NCI-H128 (cell line): ENCODE measurements around the gene CD96.

ENCODE experiments used
- DNase-seq: peaks from one replicate; lab custom pipeline; 2025; ENCODE audit not compliant: unreplicated experiment; lab: John Stamatoyannopoulos, UW

CD96 gene

DNA sequence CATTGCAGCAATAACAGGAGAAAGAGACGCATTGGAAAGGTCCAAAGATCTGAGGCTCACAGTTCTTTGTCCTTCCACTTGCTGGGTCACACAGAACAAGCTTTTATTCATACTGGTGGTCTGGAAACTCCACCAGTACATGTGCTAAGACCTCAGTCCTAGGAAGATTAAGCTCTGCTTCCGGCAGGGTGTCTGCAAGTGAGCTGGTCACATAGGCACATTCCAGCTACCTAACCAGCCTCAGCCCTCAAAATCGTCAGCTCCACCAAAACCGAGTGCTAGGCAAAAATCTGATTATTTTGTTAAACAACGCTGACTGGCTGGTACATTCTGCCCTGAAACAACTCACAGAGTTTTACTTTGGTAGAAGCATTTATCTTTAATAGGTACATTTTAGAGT lies 50.9 kb downstream of the CD96 start:
- DNase-seq: no peak

DNA sequence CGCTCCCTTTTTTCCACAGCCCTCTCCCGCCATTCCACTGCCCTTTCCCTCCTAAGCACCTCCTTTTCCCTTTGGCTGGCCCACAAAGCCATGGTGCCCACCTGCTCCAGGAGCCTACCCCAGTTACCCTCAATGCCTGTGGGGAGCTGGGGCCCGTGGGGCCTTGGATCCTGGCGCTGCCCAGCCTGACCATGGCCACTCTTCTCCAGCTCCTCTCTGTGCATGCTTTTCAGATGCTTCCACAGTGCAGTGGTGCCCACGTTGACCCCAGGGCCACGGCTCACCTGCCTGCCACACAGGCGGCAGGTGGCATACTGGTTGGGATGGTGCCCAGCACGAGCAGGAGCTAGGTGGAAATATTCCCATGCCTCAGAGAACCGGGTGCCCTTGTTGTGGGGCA lies 51.7 kb downstream of the CD96 start:
- DNase-seq: no peak

DNA sequence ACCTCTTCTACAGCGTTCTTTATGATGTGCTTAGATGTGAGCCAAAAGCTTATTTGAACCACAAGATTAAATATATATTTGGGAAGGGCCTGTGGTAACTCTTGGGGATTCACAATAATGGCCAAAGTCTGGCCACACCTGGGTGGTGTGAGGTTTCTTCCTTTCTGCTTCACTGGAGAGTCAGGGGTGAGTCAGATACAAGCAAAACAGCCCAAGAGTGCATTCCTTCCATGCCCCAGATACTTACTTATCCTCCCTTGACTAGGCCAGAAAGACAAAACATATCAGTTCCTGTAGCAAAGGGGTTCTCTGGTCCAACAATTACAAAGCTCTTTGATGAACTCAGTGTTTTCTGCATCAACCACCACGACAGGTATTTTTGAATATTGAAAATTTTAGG lies 52.2 kb downstream of the CD96 start:
- no peak for DNase-seq

GRCh38 chr3:111594781-111595180 lies 52.8 kb downstream of the CD96 start:
- no peak for DNase-seq

- DNase-seq: no peak
Measured at GRCh38 chr3:111595232-111595631, 53.2 kb downstream of the CD96 start, which contains the start of gene ZBED2. Gene ZBED2, minus strand, starts transcription at chr3:111595346. Its CDS starts 1,145 bp downstream, at chr3:111594201.

GRCh38 chr3:111596328-111596727 lies 54.3 kb downstream of the CD96 start:
- no peak for DNase-seq

- DNase-seq: no peak
Measured at GRCh38 chr3:111598139-111598538, 56.1 kb downstream of the CD96 start.

- DNase-seq: no peak
Measured at GRCh38 chr3:111598552-111598951, 56.6 kb downstream of the CD96 start.

GRCh38 chr3:111601810-111602209 lies 59.8 kb downstream of the CD96 start:
- DNase-seq: no peak

GRCh38 chr3:111603679-111604078 lies 61.7 kb downstream of the CD96 start:
- no peak for DNase-seq

- no peak for DNase-seq
Measured at GRCh38 chr3:111604119-111604518, 62.1 kb downstream of the CD96 start.

DNA sequence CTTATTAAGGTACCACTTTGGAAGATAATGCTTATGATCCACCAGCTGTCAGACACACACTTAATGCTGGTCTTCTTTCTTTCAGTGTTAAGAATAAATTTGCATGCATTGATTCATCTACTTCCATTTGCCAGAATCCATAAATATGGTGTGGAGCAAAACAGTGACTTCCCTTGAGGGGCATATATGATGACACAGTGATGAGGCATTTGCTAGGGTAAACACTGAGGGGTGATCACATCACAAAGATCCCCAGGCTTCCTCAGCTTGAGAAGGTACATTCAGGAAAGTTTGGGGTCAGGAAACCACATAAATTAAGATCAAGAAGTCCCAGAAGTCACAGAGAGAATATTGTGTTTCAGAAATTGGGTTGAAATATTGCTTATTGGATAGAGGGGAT lies 63.0 kb downstream of the CD96 start:
- no peak for DNase-seq

DNA sequence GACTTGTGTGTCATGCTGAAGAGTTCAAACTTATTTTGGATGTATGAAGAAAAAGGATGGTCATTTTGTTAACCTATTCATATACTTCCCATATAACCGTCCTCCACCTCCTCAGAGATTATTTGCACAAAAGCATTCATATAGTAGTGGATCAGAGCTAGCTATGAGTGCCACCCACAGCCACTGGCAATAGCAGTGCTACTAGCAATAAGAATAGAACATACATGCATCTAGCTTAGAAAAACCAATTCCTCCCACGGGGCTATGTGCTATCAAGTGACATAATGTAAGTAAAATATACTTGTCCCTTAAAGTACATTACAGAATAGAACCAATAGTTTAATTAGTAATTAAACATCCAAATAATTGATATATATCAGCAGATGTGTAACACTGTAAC lies 63.5 kb downstream of the CD96 start:
- DNase-seq: no peak

- no peak for DNase-seq
Measured at GRCh38 chr3:111607240-111607920, 65.4 kb downstream of the CD96 start.

DNA sequence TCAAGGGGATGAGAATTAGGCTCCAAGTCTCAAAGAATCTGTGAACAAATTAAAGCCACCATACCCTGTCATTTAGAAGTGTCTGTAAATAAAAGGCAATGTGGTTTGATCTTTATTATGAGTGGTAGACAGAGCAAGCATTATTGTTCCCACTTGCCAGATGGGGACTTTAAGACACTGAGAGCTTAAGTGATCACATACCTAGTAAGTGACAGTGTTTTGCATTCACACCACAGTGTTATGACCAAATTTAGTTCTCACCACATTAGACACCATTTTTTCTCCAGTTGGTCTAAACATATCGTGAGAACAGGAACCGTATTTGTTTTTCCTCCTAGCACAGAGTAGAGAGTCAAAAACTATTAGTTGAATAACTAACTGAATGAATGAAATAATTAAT lies 66.4 kb downstream of the CD96 start:
- DNase-seq: no peak

DNA sequence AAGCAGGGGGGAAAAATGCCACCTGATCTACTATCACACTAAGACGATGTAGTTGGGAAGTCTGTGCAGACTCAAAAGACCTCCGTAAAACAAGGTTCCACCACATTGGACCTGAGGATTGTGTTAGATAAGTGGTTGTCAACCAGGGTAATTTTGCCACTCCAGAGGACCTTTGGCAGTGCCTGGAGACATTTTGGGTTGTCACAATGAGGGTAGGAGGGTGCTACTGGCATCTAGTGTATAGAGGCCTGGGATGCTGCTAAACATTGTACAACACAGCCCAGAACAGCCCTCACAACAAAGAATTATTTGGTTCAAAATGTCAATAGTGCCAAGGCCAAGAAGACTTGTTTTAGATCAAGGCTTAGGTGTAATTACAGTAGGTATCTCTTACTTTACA lies 67.7 kb downstream of the CD96 start:
- DNase-seq: no peak

DNA sequence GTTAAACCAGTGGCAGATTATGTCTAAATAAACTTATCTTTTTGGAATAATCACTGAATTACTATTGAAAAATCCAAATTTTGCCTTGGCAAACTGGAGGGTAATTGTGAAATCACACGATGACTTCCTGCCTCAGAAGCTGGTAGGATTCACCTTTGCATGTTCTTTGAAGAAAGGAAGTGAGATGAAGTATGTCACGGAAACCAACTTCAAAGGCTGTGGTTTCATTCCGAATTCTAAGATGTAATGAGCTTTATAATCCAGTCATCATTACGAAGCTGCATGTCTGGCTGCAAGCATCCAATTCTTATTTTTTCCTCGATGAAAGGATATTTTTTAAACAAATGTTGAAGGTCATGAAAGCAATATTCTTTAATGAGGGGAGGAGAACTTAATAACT lies 68.2 kb downstream of the CD96 start:
- DNase-seq: no peak

- no peak for DNase-seq
Measured at GRCh38 chr3:111610612-111611054, 68.6 kb downstream of the CD96 start.

DNA sequence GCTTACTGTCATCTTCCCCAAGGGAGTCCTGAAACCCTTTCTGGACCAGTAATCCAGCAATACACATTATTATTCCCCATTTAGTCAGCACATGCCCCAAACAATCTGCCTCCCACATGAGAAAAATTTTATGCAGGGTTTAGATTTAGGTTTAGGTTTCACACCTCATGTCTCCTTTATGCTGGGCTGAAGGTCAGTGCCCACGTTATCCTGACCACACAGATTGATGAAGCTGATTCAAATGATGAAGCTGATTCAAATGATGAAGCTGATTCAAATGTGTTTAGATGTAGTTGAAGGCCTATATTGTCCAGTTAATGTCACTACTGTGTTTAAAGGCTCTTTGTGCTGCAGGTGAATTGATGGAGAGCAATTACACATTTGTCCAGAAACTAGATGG lies 71.3 kb downstream of the CD96 start:
- no peak for DNase-seq

- DNase-seq: no peak
Measured at GRCh38 chr3:111615880-111616279, 73.9 kb downstream of the CD96 start.

GRCh38 chr3:111616417-111617105 lies 74.6 kb downstream of the CD96 start:
- DNase-seq: no peak

- no peak for DNase-seq
Measured at GRCh38 chr3:111617406-111617805, 75.4 kb downstream of the CD96 start.
